Gastroesophageal sphincter (tissue), 4 donors: ENCODE measurements around the gene BCORL1. TPM values are rescaled to one million over a fixed set of nuclear protein-coding genes. Genes with fewer than 3 reads are reported as not detected.

Experiments used
- ATAC-seq: fragments of 150-250 bp; one replicate; pipeline ENCODE4 v1.9.1; 2016; ENCODE audit warnings: mild to moderate bottlenecking, moderate library complexity
- H3K27ac ChIP-seq, 4 donors: fragments of 200-600 bp; sonication (generic) in 3 of 4; 1 replicate in 3 of 4; 2 replicates in 1 of 4; pipeline ENCODE4 v1.5.1; 2016 to 2019
- H3K27me3 ChIP-seq: fragments of 200-600 bp; sonication (generic); one replicate; pipeline ENCODE4 v1.5.1; 2019
- H3K36me3 ChIP-seq, 2 donors: fragments of 200-600 bp; sonication (generic); one replicate each; pipeline ENCODE4 v1.5.1; 2019; ENCODE audit warnings: control low read depth in 1 of 2
- H3K4me1 ChIP-seq, 3 donors: fragments of 200-600 bp; sonication (generic); 1 replicate in 2 of 3; 2 replicates in 1 of 3; pipeline ENCODE4 v1.5.1; 2016 to 2019; ENCODE audit warnings: control low read depth in 2 of 3
- H3K4me3 ChIP-seq, 2 donors: fragments of 200-600 bp; sonication (generic); one replicate each; pipeline ENCODE4 v1.5.1; 2019; ENCODE audit warnings: mild to moderate bottlenecking in 1 of 2, moderate library complexity in 1 of 2
- H3K9me3 ChIP-seq, 3 donors: fragments of 200-600 bp; sonication (generic); one replicate each; pipeline ENCODE4 v1.5.1; 2017 to 2019; ENCODE audit warnings: control low read depth in 2 of 3
- CTCF ChIP-seq, 4 experiments: fragments of 200-600 bp in 2 of 4; fragments of 450-650 bp in 2 of 4; sonication (generic) in 1 of 4; IDR thresholded peaks; one replicate each; pipeline ENCODE4 v1.5.1; 2017 to 2019; ENCODE audit warnings: antibody characterized with exemption in 4 of 4, mild to moderate bottlenecking in 2 of 4, moderate library complexity in 2 of 4
- EP300 ChIP-seq: sonication (generic); formaldehyde crosslinking; IDR thresholded peaks from one replicate; pipeline ENCODE4 v1.6.1; 2017; ENCODE audit warnings: antibody characterized with exemption, mild to moderate bottlenecking
- POLR2A ChIP-seq, 2 donors: fragments of 450-650 bp; IDR thresholded peaks; one replicate each; pipeline ENCODE4 v1.6.1; 2017; ENCODE audit warnings: antibody characterized with exemption in 2 of 2, mild to moderate bottlenecking in 2 of 2, moderate library complexity in 1 of 2
- POLR2AphosphoS5 ChIP-seq: sonication (generic); formaldehyde crosslinking; IDR thresholded peaks from one replicate; pipeline ENCODE4 v1.6.1; 2017; ENCODE audit warnings: antibody characterized with exemption
- WGBS, 2 donors: methylation state at CpG; one replicate each; pipeline ENCODE4 v1.1.5; 2018; ENCODE audit warnings: low coverage in 1 of 2; 5-methylcytosine and 5-hydroxymethylcytosine counted together
- total RNA-seq, 4 donors: library from RNA; depleted of rRNA; stranded (reverse); fragments of >200 nt; gene quantifications; one replicate each; pipeline ENCODE4 v1.1.0, GENCODE V29; 2016

Gene BCORL1
- total RNA-seq, 4 donors from 2014 or later = 2.8 to 10.4 (median 6.6) TPM

GRCh38 chrX:129959493-129959832 lies 23.0 kb upstream of the BCORL1 start:
- Histone ChIP-seq H3K27ac (no peak overlapping the region), H3K9me3 (no peaks in the 10 kb centered on the region), H3K4me3 (no peak overlapping the region), H3K36me3 (no peaks in the 10 kb centered on the region), H3K27me3 (no peaks in the 10 kb centered on the region), H3K4me1 (no peaks in the 10 kb centered on the region)
- no peak for TF ChIP-seq EP300
- ATAC-seq = no peak
- no CpG with 5 or more reads among the region's 19 CpGs for WGBS, 2 donors

- Histone ChIP-seq H3K36me3 (no peaks in the 10 kb centered on the region), H3K27me3 (no peaks in the 10 kb centered on the region), H3K9me3 (no peaks in the 10 kb centered on the region), H3K27ac (no peak overlapping the region), H3K4me1 (no peaks in the 10 kb centered on the region), H3K4me3 (no peak overlapping the region)
- no peak for TF ChIP-seq CTCF (IDR thresholded peaks at IDR 0.05)
- TF ChIP-seq POLR2A (IDR thresholded peaks at IDR 0.05) = no peak
- no peak for TF ChIP-seq EP300
- ATAC-seq = no peak
- 45% methylated on average over 4 of the region's 26 CpGs; no CpG with 5 or more reads in 1 of the 2 donors for WGBS, 2 donors
Measured at GRCh38 chrX:129961180-129962083, 21.0 kb upstream of the BCORL1 start.

- H3K27ac ChIP-seq = no peak overlapping the region
- H3K4me3 ChIP-seq = no peak overlapping the region
- ATAC-seq = no peak
- no peaks in the 10 kb centered on the region for H3K4me1 ChIP-seq
- no peaks in the 10 kb centered on the region for H3K9me3 ChIP-seq
- TF ChIP-seq POLR2A (IDR thresholded peaks at IDR 0.05) (no peak), EP300 (no peak), CTCF (IDR thresholded peaks at IDR 0.05) (no peak), POLR2AphosphoS5 (no peak)
- 69 to 94% methylated on average over 3 to 5 of the region's 8 CpGs for WGBS, 2 donors
- no peaks in the 10 kb centered on the region for H3K27me3 ChIP-seq
- no peaks in the 10 kb centered on the region for H3K36me3 ChIP-seq
Measured at GRCh38 chrX:129963729-129964128, 18.7 kb upstream of the BCORL1 start.

GRCh38 chrX:129965166-129965565 lies 17.3 kb upstream of the BCORL1 start:
- H3K9me3 ChIP-seq = no peaks in the 10 kb centered on the region
- H3K27me3 ChIP-seq = no peaks in the 10 kb centered on the region
- no peaks in the 10 kb centered on the region for H3K36me3 ChIP-seq
- 61 to 100% methylated on average over 2 to 3 of the region's 6 CpGs for WGBS, 2 donors
- no peak overlapping the region for H3K4me3 ChIP-seq
- TF ChIP-seq POLR2AphosphoS5 = no peak
- TF ChIP-seq CTCF (IDR thresholded peaks at IDR 0.05) = no peak
- TF ChIP-seq POLR2A (IDR thresholded peaks at IDR 0.05) = no peak
- TF ChIP-seq EP300 = no peak
- ATAC-seq = no peak
- no peaks in the 10 kb centered on the region for H3K4me1 ChIP-seq
- H3K27ac ChIP-seq = no peak overlapping the region

- H3K27ac ChIP-seq = no peak overlapping the region
- ATAC-seq = no peak
- H3K36me3 ChIP-seq = no peaks in the 10 kb centered on the region
- WGBS, 2 donors = 70 to 83% methylated on average over 2 of the region's 3 CpGs
- TF ChIP-seq EP300 (no peak), CTCF (IDR thresholded peaks at IDR 0.05) (no peak), POLR2AphosphoS5 (no peak), POLR2A (IDR thresholded peaks at IDR 0.05) (no peak)
- no peaks in the 10 kb centered on the region for H3K9me3 ChIP-seq
- no peaks in the 10 kb centered on the region for H3K27me3 ChIP-seq
- no peak overlapping the region for H3K4me3 ChIP-seq
- no peaks in the 10 kb centered on the region for H3K4me1 ChIP-seq
Measured at GRCh38 chrX:129968968-129969367, 13.5 kb upstream of the BCORL1 start.
